HepG2 (cell line): ENCODE measurements around the gene TGM2. TPM values are rescaled to one million over a fixed set of nuclear protein-coding genes. Genes with fewer than 3 reads are reported as not detected.
A peak's percentile ranks its signal among the peaks of the same experiment; 100 is the strongest.

Experiments
- CEBPG ChIP-seq: IDR thresholded peaks from 2 replicates; pipeline ENCODE4 v1.6.1; 2016
- FOXA3 ChIP-seq: IDR thresholded peaks from 2 replicates; pipeline ENCODE4 v1.6.1; 2016; ENCODE audit warnings: missing genetic modification reagents, missing compliant biosample characterization
- FOXK1 ChIP-seq: sonication (generic); formaldehyde crosslinking; IDR thresholded peaks from 2 replicates; pipeline ENCODE4 v1.4.0; 2020; ENCODE audit warnings: low read depth, missing genetic modification reagents, borderline replicate concordance
- HNF4A ChIP-seq: sonication (generic); formaldehyde crosslinking; IDR thresholded peaks from 2 replicates; pipeline ENCODE4 v1.4.0; 2020; ENCODE audit warnings: missing genetic modification reagents
- MTF1 ChIP-seq: sonication (generic); formaldehyde crosslinking; IDR thresholded peaks from 2 replicates; pipeline ENCODE4 v1.5.0; 2020; ENCODE audit warnings: missing genetic modification reagents
- NFYB ChIP-seq: sonication (generic); formaldehyde crosslinking; IDR thresholded peaks from 2 replicates; pipeline ENCODE4 v1.4.0; 2020; ENCODE audit warnings: missing genetic modification reagents
- NPAS2 ChIP-seq: sonication (generic); formaldehyde crosslinking; IDR thresholded peaks from 2 replicates; pipeline ENCODE4 v1.8.0; 2022; ENCODE audit warnings: mild to moderate bottlenecking, missing genetic modification reagents, borderline replicate concordance
- PHF8 ChIP-seq: sonication (generic); formaldehyde crosslinking; IDR thresholded peaks from 2 replicates; pipeline ENCODE4 v1.5.0; 2020; ENCODE audit warnings: missing genetic modification reagents
- PPARG ChIP-seq: conservative IDR thresholded peaks from 2 replicates; pipeline ENCODE4 v1.6.1; 2016; ENCODE audit warnings: missing biosample characterization, missing genetic modification reagents
- STAG1 ChIP-seq: sonication (generic); formaldehyde crosslinking; IDR thresholded peaks from 2 replicates; pipeline ENCODE4 v1.4.0; 2020; ENCODE audit warnings: missing genetic modification reagents
- ZBTB21 ChIP-seq: sonication (generic); formaldehyde crosslinking; IDR thresholded peaks from 2 replicates; pipeline ENCODE4 v1.4.0; 2020; ENCODE audit warnings: missing genetic modification reagents
- ZNF354B ChIP-seq: sonication (generic); formaldehyde crosslinking; IDR thresholded peaks from 2 replicates; pipeline ENCODE4 v1.8.0; 2022; ENCODE audit warnings: mild to moderate bottlenecking, missing genetic modification reagents
- ZNF614 ChIP-seq: IDR thresholded peaks from 2 replicates; pipeline ENCODE4 v1.6.1; 2018; ENCODE audit warnings: missing biosample characterization, missing genetic modification reagents, inconsistent platforms, borderline replicate concordance
- ZNF672 ChIP-seq: sonication (generic); formaldehyde crosslinking; IDR thresholded peaks from 2 replicates; pipeline ENCODE4 v1.8.1; 2022; ENCODE audit warnings: missing genetic modification reagents
- ZNF713 ChIP-seq: sonication (generic); formaldehyde crosslinking; IDR thresholded peaks from 2 replicates; pipeline ENCODE4 v1.4.0; 2020; ENCODE audit warnings: mild to moderate bottlenecking, missing genetic modification reagents
- polyA plus RNA-seq, 8 experiments: library from polyadenylated mRNA; depleted of rRNA in 3 of 8; stranded (reverse) in 7 of 8; unstranded in 1 of 8; fragments of >200 nt; fragmentation: Illumina TruSeq in 4 of 8; extraction: Trizol in 4 of 8; gene quantifications; 2 replicates each; pipeline versions ENCODE4 v1.2.1 to v1.2.3, GENCODE V29; 2011 to 2016; ENCODE audit warnings: low read depth in 4 of 8, missing spikeins in 1 of 8, mixed read lengths in 1 of 8; ENCODE audit not compliant: insufficient read depth in 1 of 8
- total RNA-seq, 5 experiments: library from RNA; depleted of rRNA; stranded (reverse); fragments of >200 nt; fragmentation: Illumina TruSeq; extraction: Trizol; gene quantifications; 2 replicates each; pipeline ENCODE4 v1.2.3, GENCODE V29; 2016; ENCODE audit warnings: low read depth in 1 of 5
- TF ChIP-seq, protein P1 (sequence below): sonication (generic); formaldehyde crosslinking; IDR thresholded peaks from 2 replicates; pipeline ENCODE4 v1.4.0; 2020; ENCODE audit warnings: mild to moderate bottlenecking, missing genetic modification reagents, borderline replicate concordance
- TF ChIP-seq, protein P2 (sequence below): sonication (generic); formaldehyde crosslinking; IDR thresholded peaks from 2 replicates; pipeline ENCODE4 v1.5.0; 2020; ENCODE audit warnings: missing genetic modification reagents, mild to moderate bottlenecking, borderline replicate concordance
- TF ChIP-seq, protein P3 (sequence below): sonication (generic); formaldehyde crosslinking; IDR thresholded peaks from 2 replicates; pipeline ENCODE4 v1.4.0; 2020; ENCODE audit warnings: missing genetic modification reagents
- TF ChIP-seq, protein P4 (sequence below): sonication (generic); formaldehyde crosslinking; IDR thresholded peaks from 2 replicates; pipeline ENCODE4 v1.4.0; 2020; ENCODE audit warnings: low read depth, missing genetic modification reagents

TGM2 gene
- total and polyA plus RNA-seq, 2 of the 13 experiments (the other 11 are each of a cell fraction or from before 2014, with no cell fraction given), result 4.2 to 46.4 TPM

DNA sequence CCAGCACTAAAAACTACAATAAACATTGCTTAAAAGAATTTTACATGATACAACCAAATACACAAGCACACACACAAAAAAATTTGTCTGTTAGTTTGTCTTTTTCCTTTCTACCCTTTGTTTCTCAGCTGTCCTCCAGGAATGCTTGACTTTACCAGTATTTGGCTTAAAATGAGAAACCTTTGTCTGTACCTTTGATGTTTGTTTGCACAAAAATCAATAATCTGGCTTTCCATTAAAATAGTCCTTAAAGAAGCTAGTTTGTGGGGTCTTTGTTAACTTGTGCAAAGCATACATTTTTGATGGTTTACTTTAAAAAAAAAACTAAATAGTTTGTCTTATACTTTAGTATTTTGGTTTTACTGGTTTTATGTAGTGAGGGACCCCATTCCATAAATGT lies 82.2 kb downstream of the TGM2 start (continued):
- peak; percentile 92 for TF ChIP-seq PPARG (CRISPR knock-in tag)
- peak; percentile 92 for TF ChIP-seq FOXA3 (CRISPR knock-in tag)
- no peak for TF ChIP-seq MTF1 (CRISPR knock-in tag)
- TF ChIP-seq, protein P1, sequence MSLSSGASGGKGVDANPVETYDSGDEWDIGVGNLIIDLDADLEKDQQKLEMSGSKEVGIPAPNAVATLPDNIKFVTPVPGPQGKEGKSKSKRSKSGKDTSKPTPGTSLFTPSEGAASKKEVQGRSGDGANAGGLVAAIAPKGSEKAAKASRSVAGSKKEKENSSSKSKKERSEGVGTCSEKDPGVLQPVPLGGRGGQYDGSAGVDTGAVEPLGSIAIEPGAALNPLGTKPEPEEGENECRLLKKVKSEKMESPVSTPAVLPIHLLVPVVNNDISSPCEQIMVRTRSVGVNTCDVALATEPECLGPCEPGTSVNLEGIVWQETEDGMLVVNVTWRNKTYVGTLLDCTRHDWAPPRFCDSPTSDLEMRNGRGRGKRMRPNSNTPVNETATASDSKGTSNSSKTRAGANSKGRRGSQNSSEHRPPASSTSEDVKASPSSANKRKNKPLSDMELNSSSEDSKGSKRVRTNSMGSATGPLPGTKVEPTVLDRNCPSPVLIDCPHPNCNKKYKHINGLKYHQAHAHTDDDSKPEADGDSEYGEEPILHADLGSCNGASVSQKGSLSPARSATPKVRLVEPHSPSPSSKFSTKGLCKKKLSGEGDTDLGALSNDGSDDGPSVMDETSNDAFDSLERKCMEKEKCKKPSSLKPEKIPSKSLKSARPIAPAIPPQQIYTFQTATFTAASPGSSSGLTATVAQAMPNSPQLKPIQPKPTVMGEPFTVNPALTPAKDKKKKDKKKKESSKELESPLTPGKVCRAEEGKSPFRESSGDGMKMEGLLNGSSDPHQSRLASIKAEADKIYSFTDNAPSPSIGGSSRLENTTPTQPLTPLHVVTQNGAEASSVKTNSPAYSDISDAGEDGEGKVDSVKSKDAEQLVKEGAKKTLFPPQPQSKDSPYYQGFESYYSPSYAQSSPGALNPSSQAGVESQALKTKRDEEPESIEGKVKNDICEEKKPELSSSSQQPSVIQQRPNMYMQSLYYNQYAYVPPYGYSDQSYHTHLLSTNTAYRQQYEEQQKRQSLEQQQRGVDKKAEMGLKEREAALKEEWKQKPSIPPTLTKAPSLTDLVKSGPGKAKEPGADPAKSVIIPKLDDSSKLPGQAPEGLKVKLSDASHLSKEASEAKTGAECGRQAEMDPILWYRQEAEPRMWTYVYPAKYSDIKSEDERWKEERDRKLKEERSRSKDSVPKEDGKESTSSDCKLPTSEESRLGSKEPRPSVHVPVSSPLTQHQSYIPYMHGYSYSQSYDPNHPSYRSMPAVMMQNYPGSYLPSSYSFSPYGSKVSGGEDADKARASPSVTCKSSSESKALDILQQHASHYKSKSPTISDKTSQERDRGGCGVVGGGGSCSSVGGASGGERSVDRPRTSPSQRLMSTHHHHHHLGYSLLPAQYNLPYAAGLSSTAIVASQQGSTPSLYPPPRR, result peak; percentile 88
- peak; percentile 88 for TF ChIP-seq ZNF614
- peak; percentile 68 for TF ChIP-seq CEBPG (CRISPR knock-in tag)
- TF ChIP-seq, protein P2, sequence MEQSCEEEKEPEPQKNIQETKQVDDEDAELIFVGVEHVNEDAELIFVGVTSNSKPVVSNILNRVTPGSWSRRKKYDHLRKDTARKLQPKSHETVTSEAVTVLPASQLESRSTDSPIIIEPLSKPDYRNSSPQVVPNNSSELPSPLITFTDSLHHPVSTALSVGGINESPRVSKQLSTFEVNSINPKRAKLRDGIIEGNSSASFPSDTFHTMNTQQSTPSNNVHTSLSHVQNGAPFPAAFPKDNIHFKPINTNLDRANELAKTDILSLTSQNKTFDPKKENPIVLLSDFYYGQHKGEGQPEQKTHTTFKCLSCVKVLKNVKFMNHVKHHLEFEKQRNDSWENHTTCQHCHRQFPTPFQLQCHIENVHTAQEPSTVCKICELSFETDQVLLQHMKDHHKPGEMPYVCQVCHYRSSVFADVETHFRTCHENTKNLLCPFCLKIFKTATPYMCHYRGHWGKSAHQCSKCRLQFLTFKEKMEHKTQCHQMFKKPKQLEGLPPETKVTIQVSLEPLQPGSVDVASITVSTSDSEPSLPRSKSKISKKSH (CRISPR knock-in tag), result no peak
- TF ChIP-seq, protein P3, sequence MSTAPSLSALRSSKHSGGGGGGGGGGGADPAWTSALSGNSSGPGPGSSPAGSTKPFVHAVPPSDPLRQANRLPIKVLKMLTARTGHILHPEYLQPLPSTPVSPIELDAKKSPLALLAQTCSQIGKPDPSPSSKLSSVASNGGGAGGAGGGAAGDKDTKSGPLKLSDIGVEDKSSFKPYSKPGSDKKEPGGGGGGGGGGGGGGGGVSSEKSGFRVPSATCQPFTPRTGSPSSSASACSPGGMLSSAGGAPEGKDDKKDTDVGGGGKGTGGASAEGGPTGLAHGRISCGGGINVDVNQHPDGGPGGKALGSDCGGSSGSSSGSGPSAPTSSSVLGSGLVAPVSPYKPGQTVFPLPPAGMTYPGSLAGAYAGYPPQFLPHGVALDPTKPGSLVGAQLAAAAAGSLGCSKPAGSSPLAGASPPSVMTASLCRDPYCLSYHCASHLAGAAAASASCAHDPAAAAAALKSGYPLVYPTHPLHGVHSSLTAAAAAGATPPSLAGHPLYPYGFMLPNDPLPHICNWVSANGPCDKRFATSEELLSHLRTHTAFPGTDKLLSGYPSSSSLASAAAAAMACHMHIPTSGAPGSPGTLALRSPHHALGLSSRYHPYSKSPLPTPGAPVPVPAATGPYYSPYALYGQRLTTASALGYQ (CRISPR knock-in tag), result peak; percentile 78; the same call in 1 of the 2 replicates
- TF ChIP-seq NPAS2, result no peak
- TF ChIP-seq HNF4A (CRISPR knock-in tag), result peak; percentile 72
- TF ChIP-seq, protein P4, sequence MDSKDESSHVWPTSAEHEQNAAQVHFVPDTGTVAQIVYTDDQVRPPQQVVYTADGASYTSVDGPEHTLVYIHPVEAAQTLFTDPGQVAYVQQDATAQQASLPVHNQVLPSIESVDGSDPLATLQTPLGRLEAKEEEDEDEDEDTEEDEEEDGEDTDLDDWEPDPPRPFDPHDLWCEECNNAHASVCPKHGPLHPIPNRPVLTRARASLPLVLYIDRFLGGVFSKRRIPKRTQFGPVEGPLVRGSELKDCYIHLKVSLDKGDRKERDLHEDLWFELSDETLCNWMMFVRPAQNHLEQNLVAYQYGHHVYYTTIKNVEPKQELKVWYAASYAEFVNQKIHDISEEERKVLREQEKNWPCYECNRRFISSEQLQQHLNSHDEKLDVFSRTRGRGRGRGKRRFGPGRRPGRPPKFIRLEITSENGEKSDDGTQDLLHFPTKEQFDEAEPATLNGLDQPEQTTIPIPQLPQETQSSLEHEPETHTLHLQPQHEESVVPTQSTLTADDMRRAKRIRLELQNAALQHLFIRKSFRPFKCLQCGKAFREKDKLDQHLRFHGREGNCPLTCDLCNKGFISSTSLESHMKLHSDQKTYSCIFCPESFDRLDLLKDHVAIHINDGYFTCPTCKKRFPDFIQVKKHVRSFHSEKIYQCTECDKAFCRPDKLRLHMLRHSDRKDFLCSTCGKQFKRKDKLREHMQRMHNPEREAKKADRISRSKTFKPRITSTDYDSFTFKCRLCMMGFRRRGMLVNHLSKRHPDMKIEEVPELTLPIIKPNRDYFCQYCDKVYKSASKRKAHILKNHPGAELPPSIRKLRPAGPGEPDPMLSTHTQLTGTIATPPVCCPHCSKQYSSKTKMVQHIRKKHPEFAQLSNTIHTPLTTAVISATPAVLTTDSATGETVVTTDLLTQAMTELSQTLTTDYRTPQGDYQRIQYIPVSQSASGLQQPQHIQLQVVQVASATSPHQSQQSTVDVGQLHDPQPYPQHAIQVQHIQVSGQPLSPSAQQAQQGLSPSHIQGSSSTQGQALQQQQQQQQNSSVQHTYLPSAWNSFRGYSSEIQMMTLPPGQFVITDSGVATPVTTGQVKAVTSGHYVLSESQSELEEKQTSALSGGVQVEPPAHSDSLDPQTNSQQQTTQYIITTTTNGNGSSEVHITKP, result no peak
- TF ChIP-seq ZNF713 (CRISPR knock-in tag), result no peak
- TF ChIP-seq NFYB (CRISPR knock-in tag), result no peak
- no peak for TF ChIP-seq STAG1 (CRISPR knock-in tag)
- TF ChIP-seq ZBTB21 (CRISPR knock-in tag), result 0 out of 2 replicates have a peak, but pooled peaks have one; percentile 43
- no peak for TF ChIP-seq ZNF354B (CRISPR knock-in tag)
- no peak for TF ChIP-seq ZNF672 (CRISPR knock-in tag)
- no peak for TF ChIP-seq PHF8 (CRISPR knock-in tag)
- TF ChIP-seq FOXK1, result peak; percentile 77; the same call in 1 of the 2 replicates
